Common myeloid progenitor, CD34-positive (primary cell): ENCODE measurements around the gene TRERF1.

Experiments
- CTCF ChIA-PET: fragments of 350-600 bp; sonication (Branson Sonifier 250); formaldehyde crosslinking; loops from one replicate; lab custom pipeline; 2021; ENCODE audit warnings: antibody characterized with exemption; lab: Charles Lee
- POLR2A ChIA-PET: fragments of 350-600 bp; sonication (Branson Sonifier 250); formaldehyde crosslinking; loops from one replicate; lab custom pipeline; 2021; ENCODE audit warnings: antibody characterized with exemption; lab: Charles Lee
- DNase-seq, 3 donors: peaks; one replicate each; pipeline versions ENCODE4 v3.0.0 to v3.0.0-alpha.2; 2013
- H3K27ac ChIP-seq, 2 experiments: 1 replicate in 1 of 2; 2 replicates in 1 of 2; pipeline ENCODE4 v1.7.0; 2013; ENCODE audit warnings: inconsistent platforms in 2 of 2, low read length in 2 of 2, mild to moderate bottlenecking in 2 of 2, low read depth in 1 of 2, moderate library complexity in 1 of 2; ENCODE audit not compliant: severe bottlenecking in 2 of 2, insufficient read depth in 1 of 2, poor library complexity in 1 of 2
- H3K27me3 ChIP-seq, 5 experiments: replicated peaks in 2 of 5; 1 replicate in 3 of 5; 2 replicates in 2 of 5; pipeline versions ENCODE4 v1.6.1 to v1.7.0; 2013; ENCODE audit warnings: low read length in 4 of 5, mild to moderate bottlenecking in 2 of 5, moderate library complexity in 2 of 5, inconsistent platforms in 1 of 5; ENCODE audit not compliant: insufficient read depth in 5 of 5, control insufficient read depth in 4 of 5
- H3K36me3 ChIP-seq, 4 experiments: 1 replicate in 2 of 4; 2 replicates in 2 of 4; pipeline versions ENCODE4 v1.6.1 to v1.7.0; 2013; ENCODE audit warnings: low read length in 3 of 4, control low read depth in 1 of 4, mild to moderate bottlenecking in 1 of 4; ENCODE audit not compliant: control insufficient read depth in 4 of 4, insufficient read depth in 4 of 4
- H3K4me1 ChIP-seq, 4 experiments: 1 replicate in 3 of 4; 2 replicates in 1 of 4; pipeline versions ENCODE4 v1.6.1 to v1.7.1; 2013; ENCODE audit warnings: low read length in 3 of 4, mild to moderate bottlenecking in 3 of 4, control low read depth in 1 of 4, inconsistent platforms in 1 of 4, moderate library complexity in 1 of 4; ENCODE audit not compliant: control insufficient read depth in 4 of 4, insufficient read depth in 4 of 4; ENCODE audit errors: control extremely low read depth in 1 of 4
- H3K4me3 ChIP-seq, 7 experiments: 1 replicate in 4 of 7; 2 replicates in 3 of 7; pipeline versions ENCODE4 v1.5.1 to v1.7.0; 2013; ENCODE audit warnings: mild to moderate bottlenecking in 7 of 7, low read length in 6 of 7, moderate library complexity in 6 of 7, inconsistent platforms in 2 of 7, low read depth in 2 of 7, control low read depth in 1 of 7; ENCODE audit not compliant: insufficient read depth in 4 of 7, control insufficient read depth in 1 of 7; ENCODE audit errors: extremely low read depth in 1 of 7
- H3K9me3 ChIP-seq, 5 experiments: 1 replicate in 4 of 5; 2 replicates in 1 of 5; pipeline versions ENCODE4 v1.6.1 to v1.7.1; 2013; ENCODE audit warnings: low read length in 4 of 5, mild to moderate bottlenecking in 2 of 5, inconsistent platforms in 1 of 5, low read depth in 1 of 5, moderate library complexity in 1 of 5; ENCODE audit not compliant: control insufficient read depth in 4 of 5, insufficient read depth in 2 of 5; ENCODE audit errors: control extremely low read depth in 1 of 5
- WGBS: methylation state at CpG from one replicate; pipeline ENCODE4 v1.1.5; 2013; ENCODE audit not compliant: insufficient coverage; 5-methylcytosine and 5-hydroxymethylcytosine counted together

TRERF1 gene

DNA sequence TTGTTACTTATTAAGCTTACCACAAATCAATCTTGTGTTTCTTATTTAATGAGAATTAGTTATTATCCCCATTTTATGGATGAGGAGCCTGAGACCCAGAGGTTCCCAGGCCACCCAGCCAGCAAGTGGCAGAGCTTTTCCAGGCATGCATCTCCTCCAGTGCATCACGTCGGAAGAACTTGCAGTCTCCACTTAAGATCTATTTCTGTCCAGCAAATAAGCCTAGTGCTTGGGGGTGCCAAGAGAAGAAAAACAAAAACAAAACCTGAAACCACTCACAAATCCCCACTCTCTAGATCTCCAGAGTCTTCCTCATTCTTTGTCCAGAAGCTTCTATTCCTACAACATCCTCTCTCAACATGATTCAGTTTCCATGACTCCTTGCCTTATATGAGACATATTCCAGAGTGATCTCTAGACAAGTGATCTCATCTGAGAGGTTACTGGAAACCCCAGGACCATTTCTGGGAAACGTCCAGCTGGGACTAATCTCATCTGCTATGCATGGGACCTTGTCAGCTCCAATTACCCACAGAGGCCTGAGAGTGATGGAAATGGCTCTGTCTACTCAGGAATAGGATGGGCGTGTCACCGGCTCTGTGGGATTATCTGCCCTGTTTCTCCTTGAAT is 261.1 kb downstream of the TRERF1 start:
- no peak for DNase-seq

DNA sequence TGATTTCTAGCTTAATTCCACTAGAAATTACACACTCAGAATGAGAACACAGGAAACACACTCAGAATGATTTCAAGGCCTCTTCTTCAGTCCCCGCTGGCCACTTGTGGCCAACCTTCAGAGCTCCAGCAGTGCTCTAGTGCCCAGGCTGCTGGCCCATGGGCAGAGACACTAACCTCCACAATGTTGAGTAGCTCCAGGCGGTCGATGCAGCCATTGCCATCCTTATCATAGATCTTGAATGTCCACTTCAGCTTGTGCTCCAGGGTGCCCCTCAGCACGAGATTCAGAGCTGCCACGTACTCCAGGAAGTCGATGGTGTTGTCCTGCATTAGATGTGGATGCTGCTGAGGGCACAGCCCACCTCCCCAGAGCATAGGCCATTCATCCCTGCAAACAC is 263.3 kb downstream of the TRERF1 start:
- DNase-seq: no peak
- CTCF ChIA-PET: interaction anchor here (1.1 to 1.7 kb wide), 3 partner anchors 20 to 32 kb away, joined by 3 to 4 read pairs (median 3); no protein-coding TSS in a partner anchor
- Histone ChIP-seq H3K4me3 (no peak overlapping the region), H3K27me3 (no peaks in the 10 kb centered on the region), H3K36me3 (peaks cover 0 to 2% (median 0%) of the 10 kb centered on the region in 4 experiments), H3K27ac (no peak overlapping the region), H3K4me1 (no peaks in the 10 kb centered on the region), H3K9me3 (no peaks in the 10 kb centered on the region)
- POLR2A ChIA-PET: no interaction called here
- WGBS: 91% methylated on average over 6 of the region's 6 CpGs

More for the DNA sequence above, 261.1 kb downstream of the TRERF1 start:
- Histone ChIP-seq H3K27me3 (no peaks in the 10 kb centered on the region), H3K9me3 (no peaks in the 10 kb centered on the region), H3K27ac (no peak overlapping the region), H3K4me3 (no peak overlapping the region), H3K4me1 (no peaks in the 10 kb centered on the region), H3K36me3 (peaks cover 0 to 2% (median 0%) of the 10 kb centered on the region in 4 experiments)
- CTCF ChIA-PET: no interaction called here
- 91% methylated on average over 5 of the region's 5 CpGs for WGBS
- POLR2A ChIA-PET: no interaction called here

DNA sequence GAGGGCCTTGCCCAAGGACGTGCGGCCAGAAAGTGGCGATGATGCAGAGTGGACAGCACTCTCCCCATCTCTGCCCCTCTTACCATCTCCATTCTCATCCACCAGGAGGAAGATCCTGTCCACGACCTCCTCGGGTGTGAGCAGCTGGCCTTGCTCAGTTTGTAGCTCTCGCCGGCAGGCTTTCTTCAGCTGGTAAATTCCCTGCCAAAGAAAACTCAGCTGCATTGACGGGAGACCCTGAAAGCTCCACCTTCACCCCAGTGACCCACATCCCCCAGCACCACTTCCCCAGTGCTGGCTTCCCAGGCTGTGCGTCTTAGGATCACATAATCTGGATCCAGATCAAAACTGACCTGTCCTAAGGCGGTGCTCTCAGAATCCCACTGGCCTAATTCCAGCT is 266.1 kb downstream of the TRERF1 start:
- no peak overlapping the region for H3K27ac ChIP-seq
- no peaks in the 10 kb centered on the region for H3K27me3 ChIP-seq
- ChIA-PET CTCF (interaction anchor here (0.6 to 1.8 kb wide), 3 partner anchors 14 to 29 kb away, joined by 3 to 4 read pairs (median 4); no protein-coding TSS in a partner anchor), POLR2A (no interaction called here)
- no peak for DNase-seq
- no peak overlapping the region for H3K4me3 ChIP-seq
- no peaks in the 10 kb centered on the region for H3K9me3 ChIP-seq
- no peaks in the 10 kb centered on the region for H3K36me3 ChIP-seq
- H3K4me1 ChIP-seq: no peaks in the 10 kb centered on the region
- 96% methylated on average over 10 of the region's 10 CpGs for WGBS

DNA sequence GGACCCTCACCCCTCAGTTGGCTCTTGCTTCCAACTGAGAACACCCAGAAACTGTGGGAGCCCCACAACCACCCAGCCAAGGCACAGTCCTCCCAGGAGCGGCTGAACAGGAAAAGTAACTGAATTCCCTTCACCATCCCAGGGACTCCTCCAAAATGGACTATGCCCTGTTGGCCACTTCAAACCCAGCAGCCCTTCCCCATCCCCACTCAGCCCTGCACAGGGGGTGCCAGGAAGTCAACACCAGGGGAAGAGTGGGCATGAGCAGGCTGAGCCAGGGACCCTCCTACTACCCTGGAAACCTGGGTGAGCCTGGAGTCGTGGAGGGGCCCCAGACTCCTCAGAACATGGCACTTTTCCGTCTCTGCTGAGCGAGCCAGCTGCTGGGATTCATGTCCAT is 267.3 kb downstream of the TRERF1 start:
- no peak overlapping the region for H3K27ac ChIP-seq
- no peaks in the 10 kb centered on the region for H3K36me3 ChIP-seq
- 90% methylated on average over 2 of the region's 4 CpGs for WGBS
- no peaks in the 10 kb centered on the region for H3K4me1 ChIP-seq
- H3K27me3 ChIP-seq: no peaks in the 10 kb centered on the region
- H3K4me3 ChIP-seq: no peak overlapping the region
- H3K9me3 ChIP-seq: no peaks in the 10 kb centered on the region
- CTCF ChIA-PET: interaction anchor here (1.2 kb wide), 1 partner anchor 16 kb away, joined by 4 read pairs; no protein-coding TSS in a partner anchor
- DNase-seq: no peak
- POLR2A ChIA-PET: no interaction called here

DNA sequence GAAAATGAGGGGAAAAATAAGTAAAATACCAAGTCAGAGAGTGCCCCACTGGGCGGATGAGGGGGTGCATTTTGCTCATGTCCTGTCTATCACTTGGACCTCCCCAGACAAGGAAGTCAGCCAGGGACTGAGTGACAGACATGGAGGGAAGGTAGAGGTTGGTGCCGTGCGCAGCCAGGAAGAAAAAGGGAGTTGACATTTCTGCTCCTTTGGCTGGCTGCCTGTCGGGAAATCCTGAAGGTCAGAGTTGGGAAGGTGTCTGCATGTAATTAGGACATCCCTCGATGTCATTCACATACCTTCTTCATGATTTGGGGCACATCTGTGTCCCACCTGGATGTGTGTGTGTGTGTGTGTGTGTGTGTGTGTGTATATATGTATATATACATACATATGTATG is 269.6 kb downstream of the TRERF1 start:
- peaks cover 0 to 9% (median 6%) of the 10 kb centered on the region in 4 experiments for H3K4me1 ChIP-seq
- CTCF ChIA-PET: interaction anchor here (0.6 to 1.2 kb wide), 2 partner anchors 45 to 366 kb away, joined by 3 read pairs; no protein-coding TSS in a partner anchor
- H3K36me3 ChIP-seq: no peaks in the 10 kb centered on the region
- 93% methylated on average over 3 of the region's 5 CpGs for WGBS
- no peak for DNase-seq
- no peaks in the 10 kb centered on the region for H3K9me3 ChIP-seq
- H3K4me3 ChIP-seq: no peak overlapping the region
- peaks cover 0 to 5% (median 0%) of the 10 kb centered on the region in 5 experiments for H3K27me3 ChIP-seq
- POLR2A ChIA-PET: no interaction called here
- H3K27ac ChIP-seq: no peak overlapping the region

DNA sequence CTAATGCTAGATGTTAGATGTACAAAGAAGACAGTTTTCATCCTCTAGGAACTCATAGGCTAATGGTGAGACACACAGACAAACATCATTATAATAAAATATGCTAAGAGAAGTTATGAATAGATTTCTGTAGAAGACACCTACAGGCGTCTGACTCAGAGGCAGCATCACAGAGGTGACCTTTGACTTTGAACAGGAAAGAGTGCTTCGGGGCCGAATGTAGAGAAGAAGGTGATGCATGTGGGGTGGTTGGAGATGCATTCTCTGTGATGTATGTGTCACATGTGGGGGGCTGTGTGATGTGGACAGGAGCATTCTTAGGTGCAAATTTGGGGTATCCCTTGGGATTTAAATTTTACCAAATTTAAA is 271.8 kb downstream of the TRERF1 start:
- H3K27me3 ChIP-seq: peaks cover 0 to 5% (median 0%) of the 10 kb centered on the region in 5 experiments
- H3K36me3 ChIP-seq: no peaks in the 10 kb centered on the region
- WGBS: 88% methylated on average over 3 of the region's 3 CpGs
- no peak for DNase-seq
- peaks cover 0 to 9% (median 6%) of the 10 kb centered on the region in 4 experiments for H3K4me1 ChIP-seq
- no peaks in the 10 kb centered on the region for H3K9me3 ChIP-seq
- H3K27ac ChIP-seq: no peak overlapping the region
- H3K4me3 ChIP-seq: no peak overlapping the region
- ChIA-PET CTCF (interaction anchor here (0.6 to 1.3 kb wide), 2 partner anchors 44 to 75 kb away, joined by 3 read pairs; no protein-coding TSS in a partner anchor), POLR2A (no interaction called here)

DNA sequence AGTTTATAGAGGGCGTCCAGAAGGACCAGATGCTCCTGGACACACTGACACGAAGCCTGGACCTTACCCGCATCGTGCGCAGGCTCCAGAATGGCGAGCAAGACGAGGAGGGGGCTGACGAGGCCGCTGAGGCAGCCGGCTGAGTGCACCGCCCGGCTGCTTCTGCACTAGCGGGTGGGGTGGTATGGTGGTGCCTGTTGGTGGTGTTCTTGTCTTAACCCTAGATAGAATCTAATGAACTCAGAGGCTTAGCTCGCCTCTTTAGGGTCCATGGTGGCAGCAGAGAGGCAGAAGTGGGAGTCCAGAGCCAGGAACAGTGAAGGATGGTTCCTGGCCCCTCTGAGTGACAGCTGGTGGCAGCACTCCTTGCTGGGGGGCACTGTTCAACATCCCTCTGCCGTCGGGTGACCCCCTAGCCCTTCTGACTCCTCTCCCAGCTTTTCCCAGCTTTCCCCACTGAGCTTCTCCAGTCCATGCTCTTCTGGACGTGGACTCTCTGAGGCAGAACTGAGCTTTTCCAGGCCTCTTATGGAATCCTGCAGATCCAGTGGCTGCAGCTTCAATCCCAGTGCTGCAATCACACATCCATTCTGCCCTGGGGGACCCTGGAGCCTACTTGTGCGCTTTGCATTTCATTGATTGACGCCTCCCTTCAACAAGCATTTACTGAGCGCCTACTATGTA is 272.3 kb downstream of the TRERF1 start:
- ChIA-PET POLR2A (no interaction called here), CTCF (interaction anchor here (0.6 to 1.6 kb wide), 3 partner anchors 10 to 75 kb away, joined by 3 to 4 read pairs (median 3); no protein-coding TSS in a partner anchor)

More for the DNA sequence above, 272.3 kb downstream of the TRERF1 start:
- Histone ChIP-seq H3K27me3 (peaks cover 0 to 5% (median 0%) of the 10 kb centered on the region in 5 experiments), H3K36me3 (no peaks in the 10 kb centered on the region), H3K27ac (no peak overlapping the region), H3K9me3 (no peaks in the 10 kb centered on the region), H3K4me1 (peaks cover 0 to 9% (median 6%) of the 10 kb centered on the region in 4 experiments), H3K4me3 (no peak overlapping the region)
- DNase-seq: no peak
- 96% methylated on average over 15 of the region's 20 CpGs for WGBS
